HG03342 (cell line): ENCODE data around the gene DGLUCY.
"Not testable (repeated sequence)": the region's sequence is repeated elsewhere in the genome, so short reads cannot be mapped to it uniquely, and the experiment has no call there.

Experiments used
- ATAC-seq: cut with Tn5 transposase; IDR thresholded peaks from one replicate; pipeline ENCODE4 v1.9.1; 2021; ENCODE audit warnings: mild to moderate bottlenecking, moderate library complexity; ENCODE audit not compliant: unreplicated experiment

Gene DGLUCY

GRCh38 chr14:91254461-91254860, 140.6 kb downstream of the DGLUCY start:
- no peak for ATAC-seq

GRCh38 chr14:91255026-91255695, 141.3 kb downstream of the DGLUCY start:
- no peak for ATAC-seq

- ATAC-seq, result no peak
Observed at GRCh38 chr14:91256661-91257060, 142.8 kb downstream of the DGLUCY start.

- ATAC-seq, result no peak
Observed at GRCh38 chr14:91257328-91258010, 143.6 kb downstream of the DGLUCY start.

GRCh38 chr14:91258011-91258618, 144.2 kb downstream of the DGLUCY start:
- no peak for ATAC-seq

GRCh38 chr14:91258876-91259275, 145.0 kb downstream of the DGLUCY start:
- ATAC-seq, result no peak

GRCh38 chr14:91261115-91261514, 147.2 kb downstream of the DGLUCY start:
- ATAC-seq, result no peak

GRCh38 chr14:91261986-91262549, 148.2 kb downstream of the DGLUCY start:
- no peak for ATAC-seq

GRCh38 chr14:91263329-91263728, 149.5 kb downstream of the DGLUCY start:
- no peak for ATAC-seq

- ATAC-seq, result no peak
Observed at GRCh38 chr14:91264151-91265150, 150.6 kb downstream of the DGLUCY start.

GRCh38 chr14:91265404-91265803, 151.5 kb downstream of the DGLUCY start:
- no peak for ATAC-seq

GRCh38 chr14:91266276-91266675, 152.4 kb downstream of the DGLUCY start:
- ATAC-seq, result not testable (repeated sequence)

GRCh38 chr14:91267965-91268437, 154.1 kb downstream of the DGLUCY start:
- no peak for ATAC-seq

GRCh38 chr14:91269076-91269991, 155.5 kb downstream of the DGLUCY start:
- ATAC-seq, result no peak

GRCh38 chr14:91270188-91270587, 156.3 kb downstream of the DGLUCY start:
- no peak for ATAC-seq

GRCh38 chr14:91270619-91271018, 156.7 kb downstream of the DGLUCY start:
- ATAC-seq, result no peak

- ATAC-seq, result no peak
Observed at GRCh38 chr14:91271639-91272038, 157.8 kb downstream of the DGLUCY start.

- no peak for ATAC-seq
Observed at GRCh38 chr14:91272341-91273272, 158.7 kb downstream of the DGLUCY start.
